Keratinocyte (primary cell): ENCODE data around the gene GRIN2C.

Source experiments
- EZH2 ChIP-seq: IDR thresholded peaks from one replicate; pipeline ENCODE4 v1.6.1; 2012; ENCODE audit warnings: inconsistent platforms, mild to moderate bottlenecking, low read length, moderate library complexity
- TF ChIP-seq, protein P1 (sequence below), 3 experiments: IDR thresholded peaks in 1 of 3; conservative IDR thresholded peaks in 1 of 3; optimal IDR thresholded peaks in 1 of 3; 2 replicates in 2 of 3; 3 replicates in 1 of 3; pipeline versions ENCODE3 to v1.5.1; 2011; ENCODE audit warnings: low read length in 3 of 3, mild to moderate bottlenecking in 3 of 3, moderate library complexity in 2 of 3, control low read depth in 1 of 3, inconsistent platforms in 1 of 3; ENCODE audit not compliant: insufficient read depth in 2 of 3; ENCODE audit errors: extremely low read depth in 1 of 3

DNA sequence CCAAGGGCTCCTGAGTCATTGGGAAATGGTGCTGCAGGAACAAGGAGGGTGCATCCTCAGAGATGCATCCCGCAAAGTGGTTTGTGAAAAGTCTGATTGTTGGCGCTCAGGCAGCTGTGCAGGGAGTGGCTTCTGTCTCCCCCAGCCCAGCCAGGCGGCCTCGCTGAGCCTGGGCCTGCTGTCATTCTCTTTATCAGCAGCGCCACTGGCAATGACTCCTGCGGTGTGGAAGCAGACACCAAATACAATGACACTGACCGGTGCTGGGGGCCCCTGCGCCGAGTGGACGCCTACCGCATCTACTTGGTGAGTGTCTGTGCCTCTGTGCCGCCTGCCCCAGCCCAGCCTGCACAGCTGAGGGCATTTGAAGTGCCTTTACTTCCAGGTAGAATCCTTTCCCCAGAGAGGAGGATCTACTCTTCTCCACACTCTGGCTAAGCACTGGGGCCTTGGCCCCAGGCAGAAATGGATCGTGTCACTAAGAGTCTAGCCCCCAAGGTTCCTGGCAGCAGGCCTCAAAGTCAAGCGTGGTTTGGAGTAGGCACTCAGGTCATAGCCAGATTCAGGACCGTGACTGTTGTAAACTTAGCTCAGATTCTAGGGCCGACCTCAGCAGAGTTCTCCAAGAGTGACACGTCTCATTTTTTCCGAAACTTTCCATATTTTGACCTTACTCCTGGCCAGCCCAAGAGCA lies 64.2 kb downstream of the GRIN2C start:
- TF ChIP-seq, protein P1, sequence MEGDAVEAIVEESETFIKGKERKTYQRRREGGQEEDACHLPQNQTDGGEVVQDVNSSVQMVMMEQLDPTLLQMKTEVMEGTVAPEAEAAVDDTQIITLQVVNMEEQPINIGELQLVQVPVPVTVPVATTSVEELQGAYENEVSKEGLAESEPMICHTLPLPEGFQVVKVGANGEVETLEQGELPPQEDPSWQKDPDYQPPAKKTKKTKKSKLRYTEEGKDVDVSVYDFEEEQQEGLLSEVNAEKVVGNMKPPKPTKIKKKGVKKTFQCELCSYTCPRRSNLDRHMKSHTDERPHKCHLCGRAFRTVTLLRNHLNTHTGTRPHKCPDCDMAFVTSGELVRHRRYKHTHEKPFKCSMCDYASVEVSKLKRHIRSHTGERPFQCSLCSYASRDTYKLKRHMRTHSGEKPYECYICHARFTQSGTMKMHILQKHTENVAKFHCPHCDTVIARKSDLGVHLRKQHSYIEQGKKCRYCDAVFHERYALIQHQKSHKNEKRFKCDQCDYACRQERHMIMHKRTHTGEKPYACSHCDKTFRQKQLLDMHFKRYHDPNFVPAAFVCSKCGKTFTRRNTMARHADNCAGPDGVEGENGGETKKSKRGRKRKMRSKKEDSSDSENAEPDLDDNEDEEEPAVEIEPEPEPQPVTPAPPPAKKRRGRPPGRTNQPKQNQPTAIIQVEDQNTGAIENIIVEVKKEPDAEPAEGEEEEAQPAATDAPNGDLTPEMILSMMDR (optimal IDR thresholded peaks at IDR 0.05 in 1 of 3, IDR thresholded peaks at IDR 0.05 in 1 of 3, conservative IDR thresholded peaks at IDR 0.05 in 1 of 3; ENCODE audit: extremely low read depth in 1 of 3, insufficient read depth in 2 of 3, low read length in 3 of 3), result no peak
- no peak for TF ChIP-seq EZH2
